A673 (cell line): Measurements from ENCODE around the gene FKBP5.

ENCODE experiments used
- EZH2 ChIP-seq: fragments of 200-600 bp; sonication (generic); IDR thresholded peaks from 2 replicates; pipeline ENCODE4 v1.6.1; 2017; ENCODE audit warnings: borderline replicate concordance, low read depth, mild to moderate bottlenecking, mixed read lengths, antibody characterized with exemption, low read length; ENCODE audit not compliant: poor library complexity, severe bottlenecking
- TF ChIP-seq, protein P1 (sequence below): fragments of 300-800, 200-600 bp; sonication (generic); conservative IDR thresholded peaks from 2 replicates; pipeline ENCODE4 v1.5.1; 2017; ENCODE audit warnings: low read depth, mild to moderate bottlenecking, antibody characterized with exemption, low read length, moderate library complexity, mixed read lengths

GRCh38 chr6:35691027-35691824, 2.5 kb upstream of the FKBP5 start:
- TF ChIP-seq, protein P1, sequence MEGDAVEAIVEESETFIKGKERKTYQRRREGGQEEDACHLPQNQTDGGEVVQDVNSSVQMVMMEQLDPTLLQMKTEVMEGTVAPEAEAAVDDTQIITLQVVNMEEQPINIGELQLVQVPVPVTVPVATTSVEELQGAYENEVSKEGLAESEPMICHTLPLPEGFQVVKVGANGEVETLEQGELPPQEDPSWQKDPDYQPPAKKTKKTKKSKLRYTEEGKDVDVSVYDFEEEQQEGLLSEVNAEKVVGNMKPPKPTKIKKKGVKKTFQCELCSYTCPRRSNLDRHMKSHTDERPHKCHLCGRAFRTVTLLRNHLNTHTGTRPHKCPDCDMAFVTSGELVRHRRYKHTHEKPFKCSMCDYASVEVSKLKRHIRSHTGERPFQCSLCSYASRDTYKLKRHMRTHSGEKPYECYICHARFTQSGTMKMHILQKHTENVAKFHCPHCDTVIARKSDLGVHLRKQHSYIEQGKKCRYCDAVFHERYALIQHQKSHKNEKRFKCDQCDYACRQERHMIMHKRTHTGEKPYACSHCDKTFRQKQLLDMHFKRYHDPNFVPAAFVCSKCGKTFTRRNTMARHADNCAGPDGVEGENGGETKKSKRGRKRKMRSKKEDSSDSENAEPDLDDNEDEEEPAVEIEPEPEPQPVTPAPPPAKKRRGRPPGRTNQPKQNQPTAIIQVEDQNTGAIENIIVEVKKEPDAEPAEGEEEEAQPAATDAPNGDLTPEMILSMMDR = no peak
- no peak for TF ChIP-seq EZH2
